Measurements from ENCODE around the gene AHSP.
"Not testable (repeated sequence)": the region's sequence is repeated elsewhere in the genome, so short reads cannot be mapped to it uniquely, and the experiment has no call there.

Gene AHSP

DNA sequence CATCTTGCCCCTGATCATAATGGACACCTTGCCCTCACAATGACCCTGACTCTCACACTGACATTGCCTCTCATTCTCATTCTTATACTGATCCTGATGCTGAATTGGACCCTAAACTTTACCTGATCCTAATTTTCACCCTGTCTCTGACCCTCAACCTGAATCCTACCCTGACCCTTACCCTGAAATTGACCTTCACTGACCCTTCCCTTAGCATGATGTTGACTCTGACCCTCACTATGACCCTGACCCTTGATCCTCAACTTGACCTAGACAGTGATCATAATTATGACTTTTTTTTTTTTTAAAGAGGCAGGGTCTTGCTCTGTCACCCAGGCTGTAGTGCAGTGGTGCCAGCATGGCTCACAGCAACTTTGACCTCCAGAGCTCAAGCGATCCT, 3.4 kb downstream of the AHSP start:
- no peak for DNase-seq (ENCODE audit: low read depth)

DNA sequence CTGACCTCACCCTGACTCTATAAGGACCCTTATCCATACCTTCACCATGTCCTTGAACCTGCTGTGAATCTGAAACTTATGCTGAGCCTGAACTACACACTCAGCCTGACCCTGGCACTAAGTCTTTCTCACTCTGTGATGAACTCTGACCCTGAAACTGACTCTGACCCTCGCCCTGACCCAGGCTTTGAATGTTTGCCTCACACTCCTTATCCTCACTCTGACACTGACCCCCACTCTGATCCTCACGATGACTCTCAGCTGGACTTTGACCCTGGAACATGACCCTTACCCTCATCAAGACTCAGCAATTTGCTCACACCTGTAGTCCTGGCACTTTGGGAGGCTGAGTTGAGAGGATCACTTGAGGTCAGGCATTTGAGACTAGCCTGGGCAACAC, 4.4 kb downstream of the AHSP start:
- DNase-seq (ENCODE audit: low read depth) = no peak

DNA sequence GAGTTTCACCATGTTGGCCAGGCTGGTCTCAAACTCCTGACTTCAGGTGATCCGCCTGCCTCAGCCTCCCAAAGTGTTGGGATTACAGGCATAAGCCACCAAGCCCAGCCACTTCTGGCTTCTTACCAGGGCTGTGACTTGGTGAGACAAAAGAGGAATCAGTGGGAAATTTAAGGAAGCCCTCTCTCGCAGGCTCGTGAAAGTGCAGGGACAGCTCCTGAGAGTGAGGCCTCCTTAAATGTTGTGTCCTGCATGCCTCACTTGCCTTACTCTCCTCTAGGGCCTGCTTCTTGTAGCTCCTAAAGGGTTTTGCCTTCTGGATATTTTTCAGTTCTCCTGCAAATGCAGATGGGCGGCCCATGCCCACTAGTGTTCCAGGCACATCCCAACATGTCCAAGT, 5.2 kb downstream of the AHSP start:
- DNase-seq (ENCODE audit: low read depth) = no peak

DNA sequence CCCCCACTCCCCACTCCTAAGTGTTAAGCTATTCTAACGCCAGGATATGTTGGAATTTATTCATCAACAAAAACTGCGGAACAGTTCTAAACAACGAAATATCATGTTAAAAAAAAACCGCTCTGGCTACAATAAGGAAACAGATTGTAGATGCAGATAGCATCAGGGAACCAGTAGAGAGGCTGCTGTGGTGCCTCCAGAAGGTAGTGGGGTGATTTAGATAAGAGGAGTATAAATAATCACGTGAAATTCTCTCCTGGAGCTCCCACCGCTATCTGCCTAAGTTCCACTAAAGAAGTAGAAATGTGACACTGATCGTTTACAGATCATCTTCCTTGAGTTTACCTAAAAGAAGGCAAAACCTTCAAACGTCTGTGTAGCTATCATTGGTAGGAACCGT, 8.0 kb downstream of the AHSP start:
- DNase-seq (ENCODE audit: low read depth) = no peak

DNA sequence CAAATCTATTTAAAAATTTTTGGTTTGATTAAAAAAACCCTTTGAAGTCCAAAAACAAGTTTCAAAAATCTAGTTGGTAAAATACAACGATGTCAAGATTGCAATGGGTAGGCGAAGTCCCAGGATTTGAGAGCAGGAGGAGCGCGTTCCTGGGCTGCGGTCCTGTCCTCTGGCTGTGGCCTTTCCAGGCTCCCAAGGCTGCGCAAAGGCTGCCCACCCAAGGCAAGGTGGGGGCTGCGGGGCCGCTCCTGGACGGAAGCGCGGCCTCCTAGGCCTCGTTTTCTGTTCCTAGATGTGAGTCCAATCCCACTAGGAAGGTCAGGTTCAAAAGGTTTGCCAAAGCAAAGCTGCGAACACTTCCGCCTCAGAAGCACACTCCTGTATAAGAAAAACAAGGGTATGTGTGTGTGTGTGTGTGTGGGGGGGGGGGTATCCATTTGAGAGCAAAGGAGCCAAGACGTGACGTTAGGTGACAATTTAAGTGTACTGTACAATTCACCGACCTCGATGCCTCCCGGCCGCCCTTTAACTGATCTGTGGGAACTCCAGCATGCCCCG, 9.2 kb downstream of the AHSP start:
- DNase-seq (ENCODE audit: low read depth) = no peak

DNA sequence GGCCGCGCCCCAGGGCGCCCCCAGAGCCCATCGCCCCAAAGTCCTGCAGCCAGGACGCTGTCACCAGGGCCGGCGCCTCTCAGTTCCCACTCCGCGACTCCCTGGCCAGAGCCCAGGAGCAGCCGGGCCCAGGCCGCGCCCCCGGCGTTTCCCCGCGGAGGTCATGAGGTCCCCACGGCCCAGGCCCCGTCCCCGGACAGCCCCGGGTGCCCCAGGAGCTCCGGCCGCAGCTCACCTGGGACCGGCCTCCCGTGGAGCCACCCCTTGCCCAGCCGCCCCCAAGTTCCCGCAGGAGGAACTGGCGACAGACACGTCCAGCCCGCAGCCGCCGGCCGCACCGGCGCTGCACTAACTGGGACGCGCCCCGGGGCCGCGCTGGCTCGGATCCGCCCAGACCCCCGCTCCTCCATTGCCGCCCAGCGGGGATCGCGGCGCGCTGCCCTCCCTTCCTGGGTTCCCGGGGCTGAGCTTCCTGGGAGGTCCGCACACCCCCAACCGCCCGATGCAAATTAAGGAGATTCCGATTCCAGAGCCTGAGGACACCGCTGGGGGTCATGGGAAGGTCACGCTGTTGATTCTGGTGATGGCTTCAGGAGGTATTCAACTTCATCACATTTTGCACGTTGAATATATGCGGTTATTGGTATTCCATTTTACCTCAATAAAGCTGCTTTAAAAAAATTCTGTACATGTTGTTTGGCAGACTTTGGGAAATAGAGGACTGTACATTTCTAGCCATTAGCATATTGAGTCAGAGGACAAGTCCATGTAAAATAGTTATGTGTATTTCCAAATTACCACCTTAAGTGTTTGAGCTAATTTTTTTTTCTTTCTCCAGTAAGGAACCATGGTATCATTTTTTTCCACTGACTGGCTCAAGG, 9.9 kb downstream of the AHSP start:
- no peak for DNase-seq (ENCODE audit: low read depth)

DNA sequence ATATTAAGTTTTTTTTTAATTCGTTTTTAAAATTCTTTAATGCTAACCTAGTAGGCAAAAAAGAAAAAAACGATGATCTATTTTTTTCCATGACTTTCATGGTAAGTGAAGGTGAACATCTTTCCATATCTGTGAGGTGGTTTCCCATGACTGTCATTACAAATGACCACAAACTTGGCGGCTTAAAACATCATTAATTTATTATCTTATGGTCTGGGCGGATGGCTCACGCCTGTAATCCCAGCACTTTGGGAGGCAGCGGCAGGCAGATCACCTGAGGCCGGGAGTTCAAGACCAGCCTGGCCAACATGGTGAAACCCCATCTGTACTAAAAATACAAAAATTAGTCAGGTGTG, 10.5 kb downstream of the AHSP start:
- not testable (repeated sequence) for DNase-seq (ENCODE audit: low read depth)

DNA sequence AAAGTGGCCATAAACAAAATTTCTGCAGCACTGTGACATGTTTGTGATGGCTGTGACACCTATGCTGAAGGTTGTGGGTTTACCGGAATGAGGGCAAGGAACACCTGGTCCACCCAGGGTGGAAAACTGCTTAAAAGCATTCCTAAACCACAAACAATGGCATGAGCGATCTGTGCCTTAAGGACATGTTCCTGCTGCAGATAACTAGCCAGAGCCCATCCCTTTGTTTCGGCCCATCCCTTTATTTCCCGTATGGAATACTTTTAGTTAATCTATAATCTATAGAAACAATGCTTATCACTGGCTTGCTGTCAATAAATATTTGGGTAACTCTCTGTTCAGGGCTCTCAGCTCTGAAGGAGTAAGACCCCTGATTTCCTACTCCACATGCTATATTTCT, 12.1 kb downstream of the AHSP start:
- not testable (repeated sequence) for DNase-seq (ENCODE audit: low read depth)

DNA sequence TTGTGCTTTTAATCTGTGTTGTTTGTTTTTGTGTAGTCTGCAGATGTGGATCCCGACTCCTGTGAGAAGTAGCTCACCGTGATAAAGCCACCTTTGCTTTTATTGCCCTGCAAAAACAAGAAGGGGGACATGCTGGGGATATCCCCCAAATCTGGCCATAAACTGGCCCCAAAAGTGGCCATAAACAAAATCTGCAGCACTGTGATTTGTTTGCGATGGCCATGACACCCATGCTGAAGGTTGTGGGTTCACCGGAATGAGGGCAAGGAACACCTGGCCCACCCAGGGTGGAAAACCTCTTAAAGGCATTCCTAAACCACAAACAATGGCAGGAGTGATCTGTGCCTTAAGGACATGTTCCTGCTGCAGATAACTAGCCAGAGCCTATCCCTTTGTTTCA, 15.1 kb downstream of the AHSP start:
- DNase-seq (ENCODE audit: low read depth) = no peak

DNA sequence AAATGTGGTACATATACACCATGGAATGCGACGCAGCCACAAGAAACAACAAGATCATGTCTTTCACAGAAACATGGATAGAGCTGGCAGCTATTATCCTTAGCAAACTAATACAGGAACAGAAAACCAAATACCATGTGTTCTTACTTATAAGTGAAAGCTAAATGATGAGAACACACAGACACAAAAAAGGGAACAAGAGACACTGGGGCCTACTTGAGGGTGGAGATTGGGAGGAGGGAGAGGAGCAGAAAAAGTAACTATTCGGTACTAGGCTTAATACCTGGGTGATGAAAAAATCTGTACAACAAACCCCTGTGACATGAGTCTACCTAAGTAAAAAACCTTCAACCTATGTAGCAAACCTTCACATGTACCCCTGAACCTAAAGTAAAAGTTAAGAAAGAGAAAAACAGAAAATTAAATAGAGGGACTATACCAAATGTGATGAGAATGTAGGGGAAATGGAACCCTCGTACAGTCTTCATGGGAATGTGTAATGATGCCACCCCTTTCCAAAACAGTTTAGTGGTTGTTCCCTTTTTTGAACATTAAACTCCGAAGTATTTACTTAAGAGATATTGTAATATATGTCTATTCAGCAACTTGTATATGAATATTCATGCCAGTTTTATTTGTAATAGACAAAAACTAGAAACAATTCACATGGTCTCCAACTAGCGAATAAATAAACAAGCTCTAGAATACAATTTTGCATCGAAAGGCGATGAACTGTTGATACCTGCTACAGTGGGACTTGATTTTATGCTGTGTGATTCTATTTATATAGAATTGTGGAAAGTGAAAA, 33.9 kb downstream of the AHSP start:
- no peak for DNase-seq (ENCODE audit: low read depth)

DNA sequence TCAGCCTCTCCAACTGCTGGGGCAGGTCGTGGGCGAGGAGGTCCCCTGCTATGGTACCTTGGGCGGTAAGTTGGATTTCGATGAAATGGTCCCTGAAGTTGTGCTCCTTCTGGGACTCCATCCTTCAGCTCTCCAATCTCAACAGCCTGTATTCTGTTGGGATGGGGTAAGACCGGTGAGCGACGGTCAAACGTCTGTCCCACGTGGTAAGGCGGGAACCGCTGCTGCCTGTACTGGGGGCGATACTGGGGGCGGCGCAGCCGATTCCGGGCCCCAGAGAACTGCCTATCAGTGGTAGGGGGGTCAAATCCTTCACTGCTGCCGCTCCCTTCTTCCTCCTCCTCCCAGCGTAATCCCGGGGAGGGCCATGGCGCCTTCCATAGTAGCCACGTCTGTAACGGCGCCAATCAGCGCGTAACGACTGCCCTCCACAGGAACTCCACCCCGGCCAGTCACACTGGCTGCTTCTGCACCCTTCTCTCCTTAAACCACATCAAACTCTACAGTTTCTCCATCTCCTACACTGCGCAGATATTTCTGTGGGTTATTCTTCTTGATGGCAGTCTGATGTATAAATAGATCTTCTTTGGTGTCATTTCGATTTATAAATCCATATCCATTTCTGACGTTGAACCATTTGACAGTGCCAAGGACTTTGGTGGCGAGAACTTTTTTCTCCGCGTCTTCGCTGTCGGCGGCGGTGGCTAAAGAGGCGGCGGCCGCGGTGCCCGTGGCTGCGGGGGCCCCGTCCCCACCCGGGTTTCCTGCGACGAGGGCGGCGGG, 41.1 kb downstream of the AHSP start:
- DNase-seq (ENCODE audit: low read depth) = no peak

DNA sequence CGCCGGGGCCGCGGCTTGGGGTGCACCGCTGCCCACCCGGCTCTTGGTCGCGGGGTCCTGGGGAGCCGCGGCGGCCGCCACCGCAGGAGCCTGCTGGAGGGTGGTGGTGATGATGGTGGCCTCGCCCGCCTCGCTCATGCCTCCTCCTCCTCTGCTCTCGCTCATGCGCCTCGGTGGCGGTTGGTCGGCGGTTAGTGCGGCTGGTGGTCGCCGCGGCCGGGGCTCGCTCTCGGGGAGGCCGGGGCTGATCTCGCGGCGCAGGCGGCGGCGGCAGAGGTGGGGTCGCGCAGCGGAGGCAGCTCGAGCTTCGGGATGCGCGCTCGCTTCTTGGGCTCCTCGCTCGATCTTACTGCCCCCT, 41.6 kb downstream of the AHSP start:
- DNase-seq (ENCODE audit: low read depth) = no peak

DNA sequence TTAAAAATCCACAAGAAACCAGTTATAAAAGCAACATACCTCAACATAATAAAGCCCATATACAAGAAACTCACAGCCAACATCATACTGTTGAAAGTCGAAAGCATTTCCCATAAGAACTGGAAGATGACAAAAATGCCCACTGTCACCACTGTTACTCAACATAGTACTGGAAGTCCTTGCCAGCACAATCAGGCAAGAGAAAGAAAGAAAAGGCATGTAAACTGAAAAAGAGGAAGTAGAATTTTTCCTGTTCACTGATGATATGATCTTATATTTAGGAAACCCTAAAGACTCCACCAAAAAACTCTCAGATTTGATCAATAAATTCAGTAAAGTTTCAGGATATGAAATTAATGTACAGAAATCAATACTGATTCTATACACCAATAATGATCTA, 45.1 kb downstream of the AHSP start:
- no peak for DNase-seq (ENCODE audit: low read depth)

DNA sequence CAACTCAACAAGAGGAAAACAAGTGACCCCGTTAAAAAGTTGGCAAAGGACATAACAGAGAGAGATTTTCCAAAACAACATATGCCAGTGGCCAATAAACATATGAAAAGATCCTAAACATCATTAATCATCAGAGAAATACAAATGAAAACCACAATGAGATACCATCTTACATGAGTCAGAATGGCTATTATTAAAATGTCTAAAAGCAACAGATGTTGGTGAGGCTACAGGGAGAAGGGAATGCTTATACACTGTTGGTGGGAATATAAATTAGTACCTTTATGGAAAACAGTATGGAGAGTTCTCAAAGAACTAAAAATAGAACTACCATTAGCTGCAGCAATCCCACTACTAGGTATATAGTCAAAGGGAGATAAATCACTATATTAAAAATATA, 46.5 kb downstream of the AHSP start:
- DNase-seq (ENCODE audit: low read depth) = not testable (repeated sequence)

DNA sequence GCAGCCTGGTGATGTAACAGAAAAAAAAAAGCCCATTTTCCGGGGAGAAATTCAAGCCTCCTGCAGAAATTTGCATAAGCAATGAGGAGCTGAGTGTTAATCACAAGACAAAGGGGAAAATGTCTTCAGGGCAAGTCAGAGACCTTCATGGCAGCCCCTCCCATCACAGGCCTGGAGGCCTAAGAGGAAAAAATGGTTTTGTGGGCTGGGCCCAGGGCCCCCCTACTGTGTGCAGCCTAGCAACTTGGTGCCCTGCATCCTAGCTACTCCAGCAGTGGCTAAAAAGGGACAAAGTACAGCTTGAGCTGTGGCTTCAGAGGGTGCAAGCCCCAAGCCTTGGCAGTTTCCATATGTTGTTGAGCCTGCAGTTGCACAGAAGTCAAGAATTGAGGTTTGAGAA, 49.7 kb downstream of the AHSP start:
- DNase-seq (ENCODE audit: low read depth) = no peak

All from stimulated activated CD8-positive, alpha-beta memory T cell treated with anti-CD3 and anti-CD28 coated beads, Interleukin-12 subunit alpha, Interleukin-12 subunit beta, amount 100 ng/mL, for 1 hour (primary cell).